ENCODE measurements around the gene CBARP.

DNA sequence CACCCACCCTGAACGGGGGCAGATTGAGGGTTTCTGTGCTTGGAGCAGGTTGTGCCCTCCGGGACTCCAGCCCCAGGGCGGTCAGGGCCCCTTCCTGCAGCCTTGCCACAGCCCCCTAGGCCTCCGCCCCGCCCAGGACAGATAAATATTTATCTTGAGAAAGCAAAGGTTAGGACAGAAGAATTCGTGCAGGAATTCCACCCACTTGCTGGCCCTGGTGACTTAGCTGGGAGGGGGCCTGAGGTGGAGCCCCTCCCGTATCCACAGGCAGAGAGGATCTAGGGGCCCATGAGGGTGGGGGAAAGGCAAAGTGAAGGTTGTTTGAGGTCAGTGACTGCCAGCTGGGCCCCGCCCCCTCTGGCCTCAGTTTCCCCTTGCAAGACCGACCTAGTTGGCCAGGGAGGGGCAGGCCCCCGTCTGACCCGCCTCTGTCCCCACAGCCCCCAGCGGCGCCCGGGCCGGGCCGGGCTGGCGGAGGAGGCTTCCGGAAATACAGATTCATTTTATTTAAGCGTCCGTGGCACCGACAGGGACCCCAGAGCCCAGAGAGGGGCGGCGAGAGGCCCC, 15.8 kb upstream of the CBARP start:
- TF ChIP-seq, protein P1, sequence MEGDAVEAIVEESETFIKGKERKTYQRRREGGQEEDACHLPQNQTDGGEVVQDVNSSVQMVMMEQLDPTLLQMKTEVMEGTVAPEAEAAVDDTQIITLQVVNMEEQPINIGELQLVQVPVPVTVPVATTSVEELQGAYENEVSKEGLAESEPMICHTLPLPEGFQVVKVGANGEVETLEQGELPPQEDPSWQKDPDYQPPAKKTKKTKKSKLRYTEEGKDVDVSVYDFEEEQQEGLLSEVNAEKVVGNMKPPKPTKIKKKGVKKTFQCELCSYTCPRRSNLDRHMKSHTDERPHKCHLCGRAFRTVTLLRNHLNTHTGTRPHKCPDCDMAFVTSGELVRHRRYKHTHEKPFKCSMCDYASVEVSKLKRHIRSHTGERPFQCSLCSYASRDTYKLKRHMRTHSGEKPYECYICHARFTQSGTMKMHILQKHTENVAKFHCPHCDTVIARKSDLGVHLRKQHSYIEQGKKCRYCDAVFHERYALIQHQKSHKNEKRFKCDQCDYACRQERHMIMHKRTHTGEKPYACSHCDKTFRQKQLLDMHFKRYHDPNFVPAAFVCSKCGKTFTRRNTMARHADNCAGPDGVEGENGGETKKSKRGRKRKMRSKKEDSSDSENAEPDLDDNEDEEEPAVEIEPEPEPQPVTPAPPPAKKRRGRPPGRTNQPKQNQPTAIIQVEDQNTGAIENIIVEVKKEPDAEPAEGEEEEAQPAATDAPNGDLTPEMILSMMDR (conservative IDR thresholded peaks at IDR 0.05; ENCODE audit: low read depth, low read length) = no peak
- no peak for TF ChIP-seq EZH2 (IDR thresholded peaks at IDR 0.05; ENCODE audit: borderline replicate concordance, low read depth, low read length, poor library complexity, severe bottlenecking)
